ENCODE measurements around the gene NKD2.
"Not testable (repeated sequence)": the region's sequence is repeated elsewhere in the genome, so short reads cannot be mapped to it uniquely, and the experiment has no call there.

Gene NKD2

GRCh38 chr5:1008451-1009358, at the start of gene NKD2:
NKD2 (plus strand) TSS chr5:1008802; CDS start chr5:1009058, 256 bp downstream.
- no peak for DNase-seq (ENCODE audit: low read depth)

DNA sequence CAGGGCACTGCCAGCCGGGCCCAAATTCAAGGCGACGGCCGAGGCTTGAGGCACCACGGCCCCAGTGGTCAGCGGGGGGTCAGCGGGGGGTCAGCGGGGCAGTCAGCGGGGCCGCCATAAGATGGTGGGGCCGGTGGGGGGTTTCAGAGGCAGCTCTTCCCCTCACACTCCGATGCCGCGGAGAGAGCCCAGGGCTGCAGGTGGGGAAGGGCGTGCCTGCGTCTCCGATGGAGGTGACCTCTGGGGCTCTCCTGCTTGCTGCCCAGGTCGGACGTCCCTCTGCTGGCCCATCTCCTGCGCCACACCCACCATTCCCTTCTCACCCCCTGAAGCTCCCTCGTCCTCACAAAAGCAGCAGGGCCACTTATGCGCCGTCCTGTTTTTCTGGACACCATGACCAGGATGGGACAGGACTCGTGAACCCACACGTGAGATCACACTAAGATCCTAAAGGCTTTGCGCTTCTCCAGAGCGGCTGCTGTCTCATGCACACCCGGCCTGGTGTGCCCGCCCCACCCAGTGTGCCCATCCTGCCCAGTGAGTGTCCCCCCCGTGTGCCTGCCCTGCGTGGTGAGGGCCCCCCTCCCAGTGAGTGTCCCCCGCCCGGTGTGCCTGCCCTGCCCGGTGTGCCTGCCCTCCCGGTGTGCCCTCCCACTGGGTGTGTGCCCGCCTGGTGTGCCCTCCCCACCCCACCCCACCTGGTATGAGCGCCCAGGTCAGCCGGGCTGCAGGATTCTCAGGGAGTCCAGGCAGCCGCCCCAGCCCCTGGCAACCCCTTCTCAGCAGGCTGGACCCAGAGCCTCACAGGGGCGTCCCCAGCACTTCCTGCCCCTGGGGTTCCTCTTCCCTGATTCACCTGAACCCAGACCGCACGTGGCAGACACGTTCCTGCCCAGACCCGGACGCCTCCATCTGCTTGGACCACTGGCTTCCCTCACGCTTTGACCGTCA, 48.7 kb upstream of the NKD2 start:
- DNase-seq (ENCODE audit: low read depth), result no peak

- no peak for DNase-seq (ENCODE audit: low read depth)
Measured at GRCh38 chr5:960551-960950, 48.1 kb upstream of the NKD2 start.

DNA sequence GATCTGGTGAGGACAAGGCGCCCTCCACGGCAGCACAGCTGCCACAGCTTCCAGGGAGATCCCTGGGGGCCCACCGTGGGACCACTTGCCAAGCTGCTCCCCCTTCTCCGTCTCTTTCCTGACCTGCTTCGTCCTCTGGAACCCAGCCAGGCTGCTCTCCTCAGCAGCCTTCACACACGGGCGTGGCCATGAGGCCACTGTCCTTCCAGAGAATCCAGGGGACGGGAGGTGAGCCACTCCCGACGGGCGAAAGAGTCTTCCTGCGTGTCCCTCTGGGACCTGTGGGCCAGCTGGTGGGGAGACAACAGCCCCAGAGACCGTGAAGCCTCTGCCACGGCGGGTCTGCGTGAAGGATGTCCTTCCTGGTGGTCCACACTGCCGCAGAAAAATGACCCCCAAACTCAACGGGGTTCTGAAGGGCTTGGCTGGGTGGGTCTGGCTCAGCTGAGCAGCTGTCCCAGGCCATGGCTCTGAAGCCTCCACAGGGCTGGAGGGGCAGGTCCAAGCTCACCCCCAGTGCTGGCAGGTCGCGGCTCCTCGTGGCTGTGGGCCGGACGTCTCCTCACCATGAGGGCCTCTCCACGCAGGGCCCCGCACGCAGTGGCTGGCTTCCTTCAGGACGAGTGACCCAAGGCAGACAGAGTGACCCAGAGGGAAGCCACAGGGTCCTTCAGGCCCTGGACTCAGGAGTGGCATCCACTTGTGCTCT, 47.4 kb upstream of the NKD2 start:
- no peak for DNase-seq (ENCODE audit: low read depth)

GRCh38 chr5:961711-962240, 46.8 kb upstream of the NKD2 start:
- no peak for DNase-seq (ENCODE audit: low read depth)

DNA sequence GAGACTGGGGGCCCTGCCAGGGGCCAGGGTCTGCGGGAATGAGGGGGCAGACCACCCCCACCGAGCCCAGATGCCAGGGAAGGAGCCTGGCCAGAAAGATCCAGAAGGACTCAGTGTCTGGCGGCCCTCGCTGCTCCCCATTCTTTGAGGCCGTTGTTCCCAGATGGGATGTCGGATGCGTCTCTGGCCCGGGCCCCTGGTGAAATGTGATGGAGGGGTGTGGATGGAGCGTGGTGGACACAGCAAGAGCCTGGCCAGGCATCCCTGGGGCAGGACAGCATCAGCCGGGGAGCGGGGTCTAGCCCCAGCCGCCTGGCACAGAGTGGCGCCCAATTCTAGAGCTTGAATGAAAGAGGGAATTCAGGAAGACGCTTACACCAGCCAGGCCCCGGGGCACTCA, 46.2 kb upstream of the NKD2 start:
- DNase-seq (ENCODE audit: low read depth), result no peak

DNA sequence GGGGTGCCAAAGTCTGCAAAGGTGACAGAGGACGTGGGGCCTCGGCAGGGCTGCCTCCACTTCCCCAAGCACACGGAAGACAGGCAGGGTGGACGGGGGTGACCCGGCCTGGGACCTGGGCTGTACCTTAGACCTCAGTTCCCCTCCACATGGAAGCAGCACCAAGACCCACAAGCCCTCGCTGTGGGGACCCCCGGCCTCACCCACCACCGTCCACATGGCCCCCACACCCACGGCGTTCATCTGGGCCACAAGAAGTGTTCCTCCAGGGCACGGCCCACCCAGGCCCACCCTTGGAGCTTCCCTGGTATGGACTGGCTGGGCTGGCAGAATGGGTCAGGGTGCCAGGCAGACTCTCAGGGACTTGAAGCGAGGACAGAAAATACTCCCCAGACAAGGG, 45.8 kb upstream of the NKD2 start:
- no peak for DNase-seq (ENCODE audit: low read depth)

GRCh38 chr5:963310-963672, 45.3 kb upstream of the NKD2 start:
- no peak for DNase-seq (ENCODE audit: low read depth)

GRCh38 chr5:963673-964531, 44.7 kb upstream of the NKD2 start:
- peak; percentile 18 for DNase-seq (ENCODE audit: low read depth)

DNA sequence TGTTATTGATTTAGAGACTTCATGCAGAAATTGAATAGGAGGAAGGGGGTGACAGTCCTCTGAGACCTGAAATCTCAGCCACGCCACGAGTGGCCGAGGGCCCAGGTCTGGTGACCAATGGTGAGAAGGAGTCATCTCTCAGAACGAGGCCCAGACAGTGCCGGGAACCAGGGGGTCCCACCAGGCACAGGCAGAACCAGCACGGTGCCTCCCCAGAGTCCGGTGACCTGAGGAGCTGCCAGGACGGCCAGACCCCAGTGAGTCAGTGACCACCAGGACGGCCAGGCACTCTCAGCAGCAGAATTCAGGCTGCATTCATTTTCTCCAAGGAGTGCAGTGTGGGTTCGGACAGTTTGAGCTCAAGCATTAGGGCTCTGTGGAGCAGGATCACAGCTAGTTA, 43.8 kb upstream of the NKD2 start:
- no peak for DNase-seq (ENCODE audit: low read depth)

DNA sequence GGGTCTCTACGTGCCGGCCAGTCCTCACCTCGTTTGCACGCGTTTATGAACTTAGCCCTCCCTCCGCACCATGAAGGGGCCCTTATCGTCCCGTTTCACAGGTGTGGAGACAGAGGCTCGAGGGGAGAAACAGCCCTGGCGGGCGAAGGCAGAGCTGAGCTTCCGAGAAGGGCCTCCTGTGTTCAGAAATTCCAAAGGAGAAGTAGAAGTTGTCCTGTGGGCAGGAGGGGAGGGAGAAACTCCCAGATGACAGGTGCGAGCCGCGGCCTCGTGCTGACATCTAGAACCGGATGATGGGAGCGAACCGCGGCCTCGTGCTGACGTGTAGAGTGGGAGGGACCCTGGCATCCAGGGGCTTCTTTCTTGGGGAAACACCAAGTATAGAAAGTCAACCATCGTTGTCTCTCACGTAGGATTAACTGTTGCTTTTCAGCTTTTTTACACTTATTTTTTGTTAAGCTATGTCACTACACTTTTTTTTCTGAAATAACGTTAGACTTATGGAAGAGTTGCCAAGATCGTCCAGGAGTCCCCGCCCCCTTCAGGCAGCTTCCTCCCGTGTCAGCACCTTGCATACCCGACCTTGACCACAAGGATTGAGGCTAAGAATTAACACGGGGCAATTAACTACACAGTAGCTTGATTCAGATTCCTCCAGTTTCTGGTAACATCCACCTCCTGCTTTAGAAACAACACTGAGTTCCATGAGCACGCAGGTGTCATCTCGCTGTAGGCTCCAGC, 42.8 kb upstream of the NKD2 start:
- DNase-seq (ENCODE audit: low read depth), result no peak

GRCh38 chr5:966345-966710, 42.3 kb upstream of the NKD2 start:
- DNase-seq (ENCODE audit: low read depth), result no peak

GRCh38 chr5:966941-967340, 41.7 kb upstream of the NKD2 start:
- DNase-seq (ENCODE audit: low read depth), result no peak

DNA sequence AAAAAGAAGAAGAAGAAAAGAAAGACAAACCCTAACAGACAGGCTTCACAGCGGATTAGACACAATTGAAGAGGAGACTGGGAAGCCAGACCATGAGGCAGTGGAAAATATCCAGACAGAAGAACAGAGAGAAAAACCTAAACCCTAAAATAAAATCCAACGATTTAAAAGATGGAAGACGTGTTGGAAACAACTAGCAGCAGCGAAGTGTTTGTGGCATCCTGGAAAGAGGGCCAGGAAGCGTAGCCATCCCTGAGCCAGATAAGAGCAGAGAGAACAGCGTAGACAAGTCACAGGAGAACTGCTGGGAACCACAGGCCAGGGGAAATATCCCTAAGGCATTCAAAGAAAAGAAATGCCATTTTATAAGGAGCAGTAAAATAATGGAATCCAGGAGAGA, 39.7 kb upstream of the NKD2 start:
- no peak for DNase-seq (ENCODE audit: low read depth)

GRCh38 chr5:969408-969839, 39.2 kb upstream of the NKD2 start:
- peak; percentile 23 for DNase-seq (ENCODE audit: low read depth)

GRCh38 chr5:972575-972974, 36.0 kb upstream of the NKD2 start:
- DNase-seq (ENCODE audit: low read depth), result not testable (repeated sequence)

- no peak for DNase-seq (ENCODE audit: low read depth)
Measured at GRCh38 chr5:976849-977751, 31.5 kb upstream of the NKD2 start.

GRCh38 chr5:978054-978453, 30.5 kb upstream of the NKD2 start:
- no peak for DNase-seq (ENCODE audit: low read depth)

DNA sequence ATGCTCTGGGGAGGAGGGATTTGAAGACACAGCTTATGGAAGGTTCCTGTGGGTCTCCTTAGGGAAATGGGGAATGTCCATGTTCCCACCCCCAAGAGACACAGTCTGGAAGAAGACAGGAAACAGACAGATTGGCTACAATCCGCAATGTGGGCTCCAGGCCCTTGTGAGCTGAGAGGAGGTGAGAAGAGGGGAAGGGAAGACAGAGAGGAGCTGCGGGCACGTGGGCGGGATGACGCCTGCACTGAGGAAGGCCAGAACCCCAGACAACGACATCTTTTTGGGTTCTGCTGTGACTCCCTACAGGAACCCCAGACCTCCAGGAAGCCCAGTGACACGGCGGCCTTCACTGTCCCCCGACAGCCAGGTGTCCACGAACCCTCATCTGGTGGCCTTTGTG, 29.9 kb upstream of the NKD2 start:
- no peak for DNase-seq (ENCODE audit: low read depth)
